Fibroblast of villous mesenchyme (primary cell): Measurements from ENCODE around the gene ZBTB17. TPM values are rescaled to one million over a fixed set of nuclear protein-coding genes. Genes with fewer than 3 reads are reported as not detected.

Experiments
- DNase-seq: peaks from one replicate; pipeline ENCODE4 v3.0.0-alpha.2; 2010; ENCODE audit warnings: low read depth
- H3K4me3 ChIP-seq: 2 replicates; pipeline ENCODE4 v1.5.1; 2011; ENCODE audit warnings: low read depth, mild to moderate bottlenecking, low read length
- total RNA-seq: library from RNA; depleted of rRNA; stranded (reverse); fragments of >200 nt; gene quantifications from 2 replicates; pipeline ENCODE4 v1.2.3, GENCODE V29; 2012
- TF ChIP-seq, protein P1 (sequence below): IDR thresholded peaks from 2 replicates; pipeline ENCODE4 v1.5.1; 2012; ENCODE audit warnings: low read depth, mild to moderate bottlenecking, low read length; ENCODE audit not compliant: insufficient read depth

Gene ZBTB17
- total RNA-seq, 1 donor: 31.5 TPM

DNA sequence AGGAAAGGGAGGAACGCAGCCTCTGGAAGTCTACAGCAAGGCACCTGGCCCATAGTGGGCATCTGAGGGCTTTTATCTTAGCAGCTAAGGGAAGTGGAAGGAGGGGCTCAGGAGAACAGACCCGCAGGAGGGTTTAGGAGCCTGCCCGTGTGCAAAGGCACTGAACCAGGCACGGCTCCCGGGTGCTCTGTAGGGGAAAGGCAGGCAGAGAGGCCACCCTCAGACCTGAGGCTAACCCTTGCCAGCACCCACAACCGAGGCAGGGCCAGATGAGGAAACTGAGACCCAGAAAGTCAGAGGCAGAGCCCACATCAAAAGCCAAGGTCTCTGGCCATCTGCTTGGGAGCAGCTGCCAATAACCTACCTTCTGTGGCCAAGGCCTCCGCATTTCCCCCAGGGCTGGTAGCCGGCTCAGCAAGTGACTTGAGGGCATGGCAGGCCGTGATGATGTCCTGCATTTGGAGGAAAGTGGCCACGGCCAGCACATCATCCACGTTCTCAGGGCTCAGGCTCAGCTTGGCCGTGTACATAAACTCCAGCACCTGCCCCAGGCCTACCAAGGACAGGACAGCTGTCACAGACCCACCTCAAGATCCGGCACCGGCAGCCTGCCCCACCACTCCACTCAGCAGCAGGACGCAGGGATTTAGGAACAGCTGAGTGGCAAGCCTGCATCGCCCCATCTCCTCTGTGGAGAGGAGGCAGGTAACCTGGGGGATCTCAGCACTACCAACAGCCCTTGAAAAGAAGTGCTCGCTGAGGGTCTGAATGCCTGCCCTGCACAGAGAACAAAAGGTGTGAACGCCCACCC lies 29.1 kb downstream of the ZBTB17 start:
- no peak overlapping the region for H3K4me3 ChIP-seq
- TF ChIP-seq, protein P1, sequence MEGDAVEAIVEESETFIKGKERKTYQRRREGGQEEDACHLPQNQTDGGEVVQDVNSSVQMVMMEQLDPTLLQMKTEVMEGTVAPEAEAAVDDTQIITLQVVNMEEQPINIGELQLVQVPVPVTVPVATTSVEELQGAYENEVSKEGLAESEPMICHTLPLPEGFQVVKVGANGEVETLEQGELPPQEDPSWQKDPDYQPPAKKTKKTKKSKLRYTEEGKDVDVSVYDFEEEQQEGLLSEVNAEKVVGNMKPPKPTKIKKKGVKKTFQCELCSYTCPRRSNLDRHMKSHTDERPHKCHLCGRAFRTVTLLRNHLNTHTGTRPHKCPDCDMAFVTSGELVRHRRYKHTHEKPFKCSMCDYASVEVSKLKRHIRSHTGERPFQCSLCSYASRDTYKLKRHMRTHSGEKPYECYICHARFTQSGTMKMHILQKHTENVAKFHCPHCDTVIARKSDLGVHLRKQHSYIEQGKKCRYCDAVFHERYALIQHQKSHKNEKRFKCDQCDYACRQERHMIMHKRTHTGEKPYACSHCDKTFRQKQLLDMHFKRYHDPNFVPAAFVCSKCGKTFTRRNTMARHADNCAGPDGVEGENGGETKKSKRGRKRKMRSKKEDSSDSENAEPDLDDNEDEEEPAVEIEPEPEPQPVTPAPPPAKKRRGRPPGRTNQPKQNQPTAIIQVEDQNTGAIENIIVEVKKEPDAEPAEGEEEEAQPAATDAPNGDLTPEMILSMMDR: no peak
- DNase-seq: no peak

DNA sequence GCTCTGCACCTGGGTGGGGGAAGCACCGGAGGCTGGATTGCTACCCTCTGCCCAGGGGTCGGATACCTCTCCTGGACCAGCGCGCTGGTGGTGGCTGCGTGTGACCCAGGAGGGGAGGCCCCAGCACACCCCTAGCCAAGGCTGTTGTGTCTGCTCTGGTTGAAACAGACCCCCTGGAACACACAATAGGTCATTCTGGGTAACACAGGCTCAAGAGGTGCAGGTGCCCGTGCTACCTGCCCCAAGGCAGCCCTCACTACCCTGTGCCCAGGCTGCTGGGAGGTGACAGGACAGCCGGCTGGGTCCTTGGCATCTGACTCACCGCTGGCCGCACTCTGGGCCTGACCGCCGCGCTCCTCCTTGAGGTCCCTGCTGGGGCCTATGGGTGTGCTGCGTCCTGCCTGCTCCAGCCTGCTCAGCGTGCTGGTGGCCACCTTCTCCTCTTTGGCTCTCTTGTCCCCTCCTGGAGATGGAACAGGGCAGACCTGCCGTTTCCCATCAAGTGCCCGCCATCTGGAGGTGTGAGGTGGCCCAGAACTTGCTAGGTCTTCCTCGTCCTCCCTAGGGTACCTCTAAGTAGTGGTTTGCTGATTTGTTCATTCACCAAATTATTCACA lies 30.0 kb downstream of the ZBTB17 start:
- H3K4me3 ChIP-seq: no peak overlapping the region
- TF ChIP-seq, protein P1: no peak
- no peak for DNase-seq

DNA sequence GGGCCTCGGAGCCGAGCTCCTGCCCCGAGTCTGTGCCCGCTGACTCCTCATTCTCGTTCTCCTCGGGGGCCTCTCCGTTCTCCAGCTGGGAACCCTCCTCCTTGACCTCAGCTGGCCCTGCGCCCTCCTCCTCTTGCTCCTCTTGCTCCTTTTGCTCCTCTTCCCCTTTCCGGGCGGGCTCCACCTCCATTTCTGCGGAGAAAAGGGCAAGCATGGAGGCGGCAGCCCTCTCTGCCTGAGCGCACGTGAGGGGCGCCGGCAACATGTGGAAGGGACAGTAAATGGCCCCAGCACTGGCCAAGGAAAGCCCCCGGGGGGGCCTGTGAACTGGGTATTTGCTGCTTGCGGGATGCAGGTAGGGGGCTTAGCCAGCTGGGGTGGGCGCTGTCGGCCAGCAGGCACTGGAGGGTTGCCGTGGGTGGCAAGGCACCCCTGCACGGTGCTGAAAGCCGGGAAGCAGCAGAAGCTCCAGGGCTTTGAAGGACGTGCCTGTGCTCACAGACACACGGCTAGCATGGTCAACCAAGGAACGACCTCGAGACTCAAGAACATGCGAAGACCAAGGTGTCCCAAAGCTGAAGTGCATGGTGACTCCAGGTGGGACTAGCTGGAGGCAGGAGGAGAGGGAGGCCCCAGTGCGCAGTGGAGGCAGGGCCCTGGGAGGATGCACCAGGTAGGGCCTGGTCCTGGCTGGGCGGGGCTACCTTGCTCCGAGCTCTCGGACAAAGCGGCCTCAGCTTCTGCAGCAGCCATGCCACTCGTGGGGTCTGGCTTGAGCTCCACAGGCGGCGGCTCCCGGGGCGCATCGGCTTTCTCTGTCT lies 30.7 kb downstream of the ZBTB17 start:
- TF ChIP-seq, protein P1: no peak
- DNase-seq: no peak
- no peak overlapping the region for H3K4me3 ChIP-seq

DNA sequence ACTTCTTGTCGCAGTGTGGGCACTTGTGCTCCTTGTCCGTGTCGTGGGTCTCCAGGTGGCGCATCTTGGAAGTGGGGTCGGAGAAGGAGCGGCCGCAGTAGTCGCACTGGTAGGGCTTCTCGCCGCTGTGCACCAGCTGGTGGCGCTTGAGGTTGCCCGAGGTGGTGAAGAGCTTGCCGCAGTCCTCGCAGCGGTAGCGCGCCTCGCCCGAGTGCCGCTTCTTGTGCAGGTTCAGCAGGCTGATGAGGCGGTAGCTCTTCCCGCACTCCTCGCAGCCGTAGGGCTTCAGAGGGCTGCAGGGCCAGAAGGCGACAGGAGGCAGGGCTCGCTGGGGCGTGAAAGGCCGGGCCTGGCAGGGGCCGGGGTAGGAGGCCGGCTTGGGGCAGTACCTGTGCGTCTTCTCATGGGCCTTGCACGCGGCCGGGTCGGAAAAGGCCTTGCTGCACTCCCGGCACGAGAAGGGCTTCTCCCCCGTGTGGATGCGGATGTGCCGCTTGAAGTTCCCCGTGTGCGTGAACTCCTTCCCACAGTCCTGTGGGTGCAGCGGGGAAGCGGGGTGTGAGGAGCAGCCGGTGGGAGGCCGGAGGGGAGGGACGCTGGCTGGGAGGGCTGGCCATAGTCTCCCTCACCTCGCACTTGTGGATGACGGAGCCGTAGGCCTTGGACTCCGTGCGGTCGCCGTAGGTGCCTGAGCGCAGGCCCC lies 31.4 kb downstream of the ZBTB17 start:
- H3K4me3 ChIP-seq: no peak overlapping the region
- no peak for DNase-seq
- TF ChIP-seq, protein P1: no peak

GRCh38 chr1:15943992-15944307 lies 32.0 kb downstream of the ZBTB17 start:
- TF ChIP-seq, protein P1: no peak
- DNase-seq: no peak
- H3K4me3 ChIP-seq: no peak overlapping the region

- DNase-seq: no peak
- TF ChIP-seq, protein P1: no peak
- H3K4me3 ChIP-seq: no peak overlapping the region
Observed at GRCh38 chr1:15943328-15943991, 32.4 kb downstream of the ZBTB17 start.
